ENCODE measurements around the gene POPDC3.
A peak's percentile ranks its signal among the peaks of the same experiment; 100 is the strongest.

POPDC3 gene

GRCh38 chr6:105135056-105135455 is 44.8 kb downstream of the POPDC3 start:
- no peak for TF ChIP-seq CSRNP3 (CRISPR knock-in tag; IDR thresholded peaks at IDR 0.05)
- TF ChIP-seq ZFP30 (CRISPR knock-in tag; IDR thresholded peaks at IDR 0.05), result no peak
- no peak for TF ChIP-seq PPARA (CRISPR knock-in tag; IDR thresholded peaks at IDR 0.05; ENCODE audit: borderline replicate concordance)
- no peak for TF ChIP-seq TCF4 (CRISPR knock-in tag; IDR thresholded peaks at IDR 0.05; ENCODE audit: borderline replicate concordance)
- no peak for TF ChIP-seq PATZ1 (CRISPR knock-in tag; IDR thresholded peaks at IDR 0.05; ENCODE audit: borderline replicate concordance)
- no peak for TF ChIP-seq OSR1 (CRISPR knock-in tag; IDR thresholded peaks at IDR 0.05)
- TF ChIP-seq CSDC2 (CRISPR knock-in tag; IDR thresholded peaks at IDR 0.05), result no peak
- ATAC-seq, result peak; percentile 60

GRCh38 chr6:105122717-105123116 is 57.1 kb downstream of the POPDC3 start:
- no peak for ATAC-seq
- TF ChIP-seq ZNF8 (CRISPR knock-in tag; IDR thresholded peaks at IDR 0.05) (no peak), ESRRG (CRISPR knock-in tag; IDR thresholded peaks at IDR 0.05) (no peak), PATZ1 (CRISPR knock-in tag; IDR thresholded peaks at IDR 0.05; ENCODE audit: borderline replicate concordance) (no peak), TSHZ2 (CRISPR knock-in tag; IDR thresholded peaks at IDR 0.05) (no peak), POU6F1 (CRISPR knock-in tag; IDR thresholded peaks at IDR 0.05; ENCODE audit: borderline replicate concordance, low read depth) (no peak), TOX (CRISPR knock-in tag; IDR thresholded peaks at IDR 0.05; ENCODE audit: borderline replicate concordance) (no peak), GLIS3 (CRISPR knock-in tag; IDR thresholded peaks at IDR 0.05) (no peak), CSRNP3 (CRISPR knock-in tag; IDR thresholded peaks at IDR 0.05) (no peak), RARB (CRISPR knock-in tag; IDR thresholded peaks at IDR 0.05) (no peak)

- no peak for ATAC-seq
- TF ChIP-seq TOX (CRISPR knock-in tag; IDR thresholded peaks at IDR 0.05; ENCODE audit: borderline replicate concordance) (no peak), ISL1 (CRISPR knock-in tag; IDR thresholded peaks at IDR 0.05) (no peak), TSHZ2 (CRISPR knock-in tag; IDR thresholded peaks at IDR 0.05) (no peak), CREB5 (CRISPR knock-in tag; IDR thresholded peaks at IDR 0.05; ENCODE audit: low read depth) (no peak), PATZ1 (CRISPR knock-in tag; IDR thresholded peaks at IDR 0.05; ENCODE audit: borderline replicate concordance) (no peak), BACH2 (CRISPR knock-in tag; IDR thresholded peaks at IDR 0.05; ENCODE audit: borderline replicate concordance) (no peak), ZFP30 (CRISPR knock-in tag; IDR thresholded peaks at IDR 0.05) (no peak), ZFP3 (CRISPR knock-in tag; IDR thresholded peaks at IDR 0.05) (no peak), CSDC2 (CRISPR knock-in tag; IDR thresholded peaks at IDR 0.05) (no peak), OSR1 (CRISPR knock-in tag; IDR thresholded peaks at IDR 0.05) (no peak), PPARA (CRISPR knock-in tag; IDR thresholded peaks at IDR 0.05; ENCODE audit: borderline replicate concordance) (no peak)
These were observed 57.8 kb downstream of the POPDC3 start for GRCh38 chr6:105121981-105122380.
